Activated B cell treated with CpG ODN at 0.5 μM for 24 hours (primary cell): Measurements from ENCODE around the gene FXYD7. TPM values are rescaled to one million over a fixed set of nuclear protein-coding genes. Genes with fewer than 3 reads are reported as not detected.
A peak's percentile ranks its signal among the peaks of the same experiment; 100 is the strongest.

Experiments used
- ATAC-seq: fragments of 200-7000 bp; cut with Tn5 transposase; one replicate; pipeline ENCODE4 v1.10.0; 2021; ENCODE audit warnings: low read depth, mild to moderate bottlenecking, moderate library complexity
- CTCF ChIA-PET: fragments of 350-600 bp; sonication (Branson Sonifier 250); formaldehyde crosslinking; loops from one replicate; lab custom pipeline; 2021; ENCODE audit warnings: antibody characterized with exemption; lab: Charles Lee
- POLR2A ChIA-PET: fragments of 350-600 bp; sonication (Branson Sonifier 250); formaldehyde crosslinking; loops from one replicate; lab custom pipeline; 2021; ENCODE audit warnings: antibody characterized with exemption; lab: Charles Lee
- DNase-seq: peaks from one replicate; pipeline ENCODE4 v3.0.0; 2022
- H3K27ac Mint-ChIP-seq: one replicate; pipeline ENCODE4 v1.8.0; 2020; ENCODE audit warnings: mixed read lengths
- H3K27me3 Mint-ChIP-seq: one replicate; pipeline ENCODE4 v1.8.0; 2021; ENCODE audit warnings: mixed read lengths
- H3K36me3 Mint-ChIP-seq: one replicate; pipeline ENCODE4 v1.8.0; 2021; ENCODE audit warnings: low read depth, mixed read lengths
- H3K4me1 Mint-ChIP-seq: one replicate; pipeline ENCODE4 v1.8.0; 2021; ENCODE audit warnings: mixed read lengths
- H3K4me3 Mint-ChIP-seq: one replicate; pipeline ENCODE4 v1.8.0; 2020; ENCODE audit warnings: mild to moderate bottlenecking, mixed read lengths
- H3K9me3 Mint-ChIP-seq: one replicate; pipeline ENCODE4 v1.8.0; 2020; ENCODE audit warnings: mixed read lengths
- CTCF ChIP-seq: fragments of 200-600 bp; IDR thresholded peaks from one replicate; pipeline ENCODE4 v1.8.0; 2022; ENCODE audit warnings: antibody characterized with exemption, mild to moderate bottlenecking
- intact Hi-C: fragments of 100-400 bp; cut with micrococcal nuclease; formaldehyde crosslinking; loops from one replicate; pipeline ENCODE4 v1.15.1; 2024
- total RNA-seq: library from RNA; stranded (reverse); gene quantifications from 2 replicates; pipeline ENCODE4 v1.2.3, GENCODE V29; 2022

Gene FXYD7
- total RNA-seq, 1 donor from 2014 or later: 3.0 TPM

- ATAC-seq (no peak), DNase-seq (no peak)
- POLR2A ChIA-PET: interaction anchor here (0.7 kb wide), 1 partner anchor 9 kb away, joined by 3 read pairs; no protein-coding TSS in a partner anchor
- H3K4me3 Mint-ChIP-seq: no peak overlapping the region
- intact Hi-C loops: no loop called here
- H3K36me3 Mint-ChIP-seq: no peaks in the 10 kb centered on the region
- no peak overlapping the region for H3K27ac Mint-ChIP-seq
- peaks cover under 1% of the 10 kb centered on the region for H3K27me3 Mint-ChIP-seq
- no peaks in the 10 kb centered on the region for H3K9me3 Mint-ChIP-seq
- peaks cover 14% of the 10 kb centered on the region for H3K4me1 Mint-ChIP-seq
- CTCF ChIA-PET: no interaction called here
- no peak for TF ChIP-seq CTCF
Observed at GRCh38 chr19:35120898-35121297, 22.2 kb upstream of the FXYD7 start.

- Mint-ChIP-seq H3K4me3 (no peak overlapping the region), H3K27me3 (no peaks in the 10 kb centered on the region), H3K36me3 (no peaks in the 10 kb centered on the region), H3K4me1 (peaks cover 14% of the 10 kb centered on the region), H3K27ac (no peak overlapping the region), H3K9me3 (no peaks in the 10 kb centered on the region)
- CTCF ChIA-PET: no interaction called here
- POLR2A ChIA-PET: interaction anchor here (1.0 to 1.4 kb wide), 2 partner anchors 11 to 32 kb away, joined by 3 read pairs; partner anchors contain the start of gene FXYD5
- intact Hi-C loops: no loop called here
- ATAC-seq (no peak), DNase-seq (no peak)
- TF ChIP-seq CTCF: no peak
Observed at GRCh38 chr19:35122687-35123551, 20.1 kb upstream of the FXYD7 start.

GRCh38 chr19:35123573-35123972 lies 19.5 kb upstream of the FXYD7 start:
- POLR2A ChIA-PET: interaction anchor here (1.0 to 1.4 kb wide), 2 partner anchors 10 to 31 kb away, joined by 3 read pairs; partner anchors contain the start of gene FXYD5
- CTCF ChIA-PET: interaction anchor here (1.3 kb wide), 1 partner anchor 18 kb away, joined by 6 read pairs; no protein-coding TSS in a partner anchor
- Mint-ChIP-seq H3K27ac (no peak overlapping the region), H3K4me1 (peaks cover 14% of the 10 kb centered on the region), H3K4me3 (peak overlapping the region; percentile 83), H3K27me3 (no peaks in the 10 kb centered on the region), H3K9me3 (no peaks in the 10 kb centered on the region), H3K36me3 (no peaks in the 10 kb centered on the region)
- ATAC-seq (no peak), DNase-seq (no peak)
- TF ChIP-seq CTCF: no peak
- intact Hi-C loops: no loop called here

- POLR2A ChIA-PET: interaction anchor here (0.5 to 1.4 kb wide), 7 partner anchors 9 to 143 kb away, joined by 3 to 6 read pairs (median 3); partner anchors contain the start of genes FXYD5 and LGI4
- intact Hi-C loops: loop anchor here (1.0 kb wide), 1 partner anchor 17 kb away; no protein-coding TSS in a partner anchor
- peak overlapping the region; percentile 83 for H3K4me3 Mint-ChIP-seq
- H3K9me3 Mint-ChIP-seq: no peaks in the 10 kb centered on the region
- peak overlapping the region; percentile 67 for H3K27ac Mint-ChIP-seq
- TF ChIP-seq CTCF: no peak
- no peaks in the 10 kb centered on the region for H3K27me3 Mint-ChIP-seq
- DNase-seq: peak; percentile 83
- H3K4me1 Mint-ChIP-seq: peaks cover 14% of the 10 kb centered on the region
- H3K36me3 Mint-ChIP-seq: no peaks in the 10 kb centered on the region
- ATAC-seq: peak; percentile 98
- CTCF ChIA-PET: interaction anchor here (0.7 to 1.3 kb wide), 6 partner anchors 10 to 371 kb away, joined by 3 to 6 read pairs (median 3); partner anchors contain the start of gene FXYD5
Observed at GRCh38 chr19:35124098-35125060, 18.7 kb upstream of the FXYD7 start.
